Hepatic stellate cell (primary cell): ENCODE measurements around the gene ITPR2.

Experiments used
- DNase-seq: peaks from one replicate; pipeline ENCODE4 v3.0.0; 2011; ENCODE audit warnings: low spot score

The ITPR2 gene

DNA sequence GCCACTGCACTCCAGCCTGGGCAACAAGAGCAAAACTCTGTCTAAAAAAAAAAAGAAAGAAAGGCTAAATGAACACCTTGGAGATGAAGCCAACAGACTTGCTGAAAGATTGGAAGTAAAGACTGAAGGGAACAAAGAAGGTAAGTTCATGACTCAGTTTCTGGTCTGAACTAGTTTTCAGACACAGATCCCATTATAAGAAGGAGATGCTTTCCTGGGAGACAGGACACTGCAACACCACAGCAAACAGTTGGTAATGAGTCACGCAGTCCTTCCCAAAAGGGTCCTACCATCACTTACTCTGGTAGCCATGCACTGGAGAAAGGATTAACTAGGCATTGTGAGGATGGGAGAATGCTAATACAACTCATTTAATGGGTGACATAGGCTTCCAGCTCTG is 540.4 kb downstream of the ITPR2 start:
- no peak for DNase-seq

DNA sequence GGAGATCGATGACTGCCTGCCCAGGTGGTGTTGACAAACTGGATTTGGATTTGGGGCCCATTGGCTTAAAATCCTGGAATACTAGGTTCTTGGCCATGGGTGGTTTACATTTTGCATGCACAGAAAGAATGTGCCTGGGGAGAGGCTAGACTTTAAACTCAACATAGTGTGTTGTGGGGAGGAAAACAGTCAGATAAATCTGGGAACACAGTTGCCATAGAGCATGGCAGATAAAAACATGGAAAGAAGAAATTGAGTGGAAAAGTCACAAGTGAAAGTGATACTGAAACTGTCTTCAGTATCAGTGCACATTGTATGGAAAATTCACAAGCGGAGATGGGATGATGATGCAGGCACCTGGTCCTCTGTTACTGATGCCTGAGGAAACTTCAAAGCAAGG is 542.4 kb downstream of the ITPR2 start:
- no peak for DNase-seq

DNA sequence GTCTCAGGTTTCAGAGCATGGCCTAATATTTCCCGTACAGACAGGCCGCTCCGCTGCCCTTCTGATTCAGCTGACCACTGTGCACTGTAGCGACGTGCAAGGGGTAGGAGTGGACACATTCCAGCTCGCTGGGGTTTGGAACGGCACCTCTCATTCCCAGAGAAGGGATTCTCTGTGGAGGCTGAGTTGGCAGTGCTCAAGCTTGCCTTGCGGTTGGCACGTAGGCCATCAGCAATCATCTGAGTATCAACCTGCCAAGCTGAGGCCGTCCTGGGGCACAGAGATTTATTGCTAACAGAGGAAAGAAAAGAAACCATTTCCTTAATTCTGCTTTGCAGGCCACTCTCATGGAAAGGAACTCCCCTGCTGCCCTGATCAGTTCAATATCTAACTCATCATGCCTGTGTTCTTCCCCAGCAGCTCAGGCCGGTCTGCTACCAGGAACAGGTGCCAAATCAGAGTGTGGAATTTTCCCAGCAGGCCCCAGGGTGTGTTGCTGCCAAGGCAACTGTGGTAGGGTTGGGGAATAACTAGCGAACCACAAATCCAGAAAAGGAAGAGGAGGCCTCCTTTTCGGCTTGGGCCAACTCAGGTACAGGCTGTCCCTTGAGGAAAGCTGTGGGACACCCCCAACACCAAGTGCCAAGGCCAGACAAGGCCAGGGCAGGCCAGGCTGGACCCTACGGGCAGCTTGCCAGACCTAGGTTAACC is 545.2 kb downstream of the ITPR2 start:
- no peak for DNase-seq
